ENCODE data around the gene SLC12A9.
A peak's percentile ranks its signal among the peaks of the same experiment; 100 is the strongest.
"Not testable (repeated sequence)": the region's sequence is repeated elsewhere in the genome, so short reads cannot be mapped to it uniquely, and the experiment has no call there.

The SLC12A9 gene

DNA sequence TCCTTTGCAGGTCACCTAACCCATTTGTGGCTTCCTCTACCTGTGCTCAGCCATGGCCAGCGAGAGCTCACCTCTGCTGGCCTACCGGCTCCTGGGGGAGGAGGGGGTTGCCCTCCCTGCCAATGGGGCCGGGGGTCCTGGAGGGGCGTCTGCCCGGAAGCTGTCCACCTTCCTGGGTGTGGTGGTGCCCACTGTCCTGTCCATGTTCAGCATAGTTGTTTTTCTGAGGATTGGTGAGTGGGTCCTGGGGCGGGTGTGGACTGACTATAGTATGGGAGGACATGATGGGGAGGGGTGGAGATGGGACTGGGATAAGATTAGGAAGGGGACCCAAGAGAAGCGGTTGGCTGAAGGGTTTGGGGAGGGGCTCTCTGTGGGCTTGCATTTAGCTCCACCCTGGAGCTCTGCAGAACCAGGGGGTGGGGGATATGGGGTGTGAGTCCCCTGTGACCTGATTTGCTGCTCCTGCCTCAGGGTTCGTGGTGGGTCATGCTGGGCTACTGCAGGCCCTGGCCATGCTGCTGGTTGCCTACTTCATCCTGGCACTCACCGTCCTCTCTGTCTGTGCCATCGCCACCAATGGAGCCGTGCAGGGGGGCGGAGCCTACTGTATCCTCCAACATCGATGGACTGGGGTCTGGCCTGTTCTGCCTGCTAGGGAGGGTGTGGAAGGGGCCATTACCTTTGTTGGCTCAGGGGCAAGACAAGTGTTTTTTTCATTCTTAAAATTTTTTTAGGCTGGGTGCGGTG is 1.8 kb downstream of the SLC12A9 start:
- DNase-seq: no peak
- in situ Hi-C loops (cut with HindIII; ENCODE audit: low pct_ligation_motif_present, low pct_unique_long_range_greater_than_20kb, low sequenced_read_pairs): no loop called here

DNA sequence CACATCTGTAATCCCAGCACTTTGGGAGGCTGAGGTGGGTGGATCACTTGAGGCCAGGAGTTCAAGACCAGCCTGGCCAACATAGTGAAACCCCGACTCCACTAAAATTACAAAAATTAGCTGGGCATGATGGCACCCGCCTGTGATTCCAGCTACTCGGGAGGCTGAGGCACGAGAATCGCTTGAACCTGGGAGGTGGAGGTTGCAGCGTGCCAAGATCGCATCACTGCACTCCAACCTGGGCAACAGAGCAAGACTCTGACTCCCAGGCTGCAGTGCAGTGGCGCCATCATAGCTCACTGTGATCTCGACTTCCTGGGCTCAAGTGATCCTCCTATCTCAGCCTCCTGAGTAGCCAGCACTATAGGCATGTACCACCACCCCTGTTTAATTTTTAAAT is 2.4 kb downstream of the SLC12A9 start:
- in situ Hi-C loops (cut with HindIII; ENCODE audit: low pct_ligation_motif_present, low pct_unique_long_range_greater_than_20kb, low sequenced_read_pairs): not testable (repeated sequence)

DNA sequence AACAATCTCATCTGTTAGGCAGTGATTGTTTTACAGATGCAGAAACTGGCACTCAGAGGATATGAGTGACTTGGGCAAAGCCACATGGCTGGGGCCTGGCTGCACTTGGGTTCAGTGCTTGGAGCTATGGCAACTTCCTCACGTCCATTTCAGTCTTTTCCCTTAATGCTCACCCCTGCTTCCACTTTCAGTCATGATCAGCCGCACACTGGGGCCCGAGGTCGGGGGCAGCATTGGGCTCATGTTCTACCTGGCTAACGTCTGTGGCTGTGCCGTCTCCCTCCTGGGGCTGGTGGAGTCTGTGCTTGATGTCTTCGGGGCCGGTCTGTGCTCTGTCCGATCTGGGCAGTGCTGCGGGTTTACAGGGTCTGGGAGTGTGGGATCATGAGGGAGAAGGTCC is 3.0 kb downstream of the SLC12A9 start:
- no peak for DNase-seq
- in situ Hi-C loops (cut with HindIII; ENCODE audit: low pct_ligation_motif_present, low pct_unique_long_range_greater_than_20kb, low sequenced_read_pairs): no loop called here

More for the DNA sequence above, 2.4 kb downstream of the SLC12A9 start:
- not testable (repeated sequence) for DNase-seq

DNA sequence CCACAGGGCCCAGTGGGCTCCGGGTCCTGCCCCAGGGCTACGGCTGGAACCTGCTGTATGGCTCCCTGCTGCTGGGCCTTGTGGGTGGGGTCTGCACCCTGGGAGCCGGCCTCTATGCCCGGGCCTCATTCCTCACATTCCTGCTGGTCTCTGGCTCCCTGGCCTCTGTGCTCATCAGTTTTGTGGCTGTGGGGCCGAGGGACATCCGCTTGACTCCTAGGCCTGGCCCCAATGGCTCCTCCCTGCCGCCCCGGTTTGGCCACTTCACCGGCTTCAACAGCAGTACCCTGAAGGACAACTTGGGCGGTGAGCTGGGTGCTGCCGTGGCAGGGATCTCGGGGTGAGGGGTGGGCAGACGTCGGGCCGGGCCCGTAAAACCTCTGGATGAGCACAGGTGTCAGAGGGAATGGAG is 4.4 kb downstream of the SLC12A9 start:
- no peak for DNase-seq
- in situ Hi-C loops (cut with HindIII; ENCODE audit: low pct_ligation_motif_present, low pct_unique_long_range_greater_than_20kb, low sequenced_read_pairs): no loop called here

DNA sequence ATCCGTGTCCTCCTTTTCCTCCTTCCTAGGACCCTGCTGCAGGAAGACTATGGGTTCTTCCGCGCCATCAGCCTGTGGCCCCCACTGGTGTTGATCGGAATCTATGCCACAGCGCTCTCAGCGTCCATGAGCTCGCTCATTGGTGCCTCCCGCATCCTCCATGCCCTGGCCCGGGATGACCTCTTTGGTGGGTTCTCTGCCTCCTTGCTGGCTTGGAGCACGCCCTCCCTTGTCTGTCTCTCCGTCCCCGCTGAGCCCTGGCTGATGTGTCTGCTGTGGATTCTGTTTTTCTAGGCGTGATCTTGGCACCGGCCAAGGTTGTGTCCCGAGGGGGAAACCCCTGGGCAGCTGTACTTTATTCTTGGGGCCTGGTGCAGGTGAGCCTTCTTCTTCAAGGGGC is 7.3 kb downstream of the SLC12A9 start:
- in situ Hi-C loops (cut with HindIII; ENCODE audit: low pct_ligation_motif_present, low pct_unique_long_range_greater_than_20kb, low sequenced_read_pairs): no loop called here
- DNase-seq: no peak

DNA sequence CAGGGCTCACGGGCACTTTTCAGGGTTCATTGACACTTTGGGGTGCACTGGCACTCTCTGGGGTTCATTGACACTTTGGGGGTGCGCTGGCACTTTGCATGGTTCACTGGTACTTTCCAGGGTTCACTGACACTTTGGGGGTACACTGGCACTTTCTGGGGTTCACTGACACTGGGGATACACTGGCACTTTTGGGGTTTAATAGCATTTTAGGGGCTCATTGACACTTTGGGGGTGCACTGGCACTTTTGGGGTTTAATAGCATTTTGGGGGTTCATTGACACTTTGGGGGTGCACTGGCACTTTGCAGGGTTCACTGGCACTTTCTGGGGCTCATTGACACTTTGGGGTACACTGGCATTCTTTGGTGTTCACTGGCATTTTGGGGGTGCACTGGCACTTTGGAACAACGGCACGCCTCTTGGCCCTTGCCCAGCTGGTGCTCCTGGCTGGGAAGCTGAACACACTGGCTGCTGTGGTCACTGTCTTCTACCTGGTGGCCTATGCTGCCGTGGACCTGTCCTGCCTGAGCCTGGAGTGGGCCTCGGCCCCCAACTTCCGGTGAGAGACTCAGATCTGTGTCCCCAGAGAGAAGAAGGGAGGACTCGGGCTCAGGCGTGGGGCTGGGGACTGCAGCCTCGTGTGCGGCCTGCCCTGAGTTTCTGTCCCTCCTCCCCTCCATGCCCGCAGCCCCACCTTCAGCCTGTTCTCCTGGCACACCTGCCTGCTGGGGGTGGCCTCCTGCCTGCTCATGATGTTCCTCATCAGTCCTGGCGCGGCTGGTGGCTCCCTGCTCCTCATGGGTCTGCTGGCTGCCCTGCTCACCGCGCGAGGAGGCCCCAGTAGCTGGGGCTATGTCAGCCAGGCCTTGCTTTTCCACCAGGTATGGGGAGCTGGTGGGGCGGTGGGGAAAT is 8.4 kb downstream of the SLC12A9 start:
- in situ Hi-C loops (cut with HindIII; ENCODE audit: low pct_ligation_motif_present, low pct_unique_long_range_greater_than_20kb, low sequenced_read_pairs): no loop called here

DNA sequence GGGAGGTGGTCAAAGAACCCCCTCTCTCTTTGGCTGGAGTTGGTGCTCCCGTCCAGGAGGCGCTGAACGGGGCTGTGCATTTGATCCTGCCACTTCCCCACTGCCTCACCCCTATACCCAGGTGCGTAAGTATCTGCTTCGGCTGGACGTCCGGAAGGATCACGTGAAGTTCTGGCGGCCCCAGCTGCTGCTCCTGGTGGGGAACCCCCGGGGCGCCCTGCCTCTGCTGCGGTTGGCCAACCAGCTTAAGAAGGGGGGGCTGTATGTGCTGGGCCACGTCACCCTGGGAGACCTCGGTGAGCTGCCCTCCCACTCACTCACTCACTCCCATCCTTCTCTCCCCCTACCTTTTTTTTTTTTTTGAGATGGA is 9.1 kb downstream of the SLC12A9 start:
- DNase-seq: no peak
- in situ Hi-C loops (cut with HindIII; ENCODE audit: low pct_ligation_motif_present, low pct_unique_long_range_greater_than_20kb, low sequenced_read_pairs): no loop called here

More for the DNA sequence above, 8.4 kb downstream of the SLC12A9 start:
- DNase-seq: no peak

DNA sequence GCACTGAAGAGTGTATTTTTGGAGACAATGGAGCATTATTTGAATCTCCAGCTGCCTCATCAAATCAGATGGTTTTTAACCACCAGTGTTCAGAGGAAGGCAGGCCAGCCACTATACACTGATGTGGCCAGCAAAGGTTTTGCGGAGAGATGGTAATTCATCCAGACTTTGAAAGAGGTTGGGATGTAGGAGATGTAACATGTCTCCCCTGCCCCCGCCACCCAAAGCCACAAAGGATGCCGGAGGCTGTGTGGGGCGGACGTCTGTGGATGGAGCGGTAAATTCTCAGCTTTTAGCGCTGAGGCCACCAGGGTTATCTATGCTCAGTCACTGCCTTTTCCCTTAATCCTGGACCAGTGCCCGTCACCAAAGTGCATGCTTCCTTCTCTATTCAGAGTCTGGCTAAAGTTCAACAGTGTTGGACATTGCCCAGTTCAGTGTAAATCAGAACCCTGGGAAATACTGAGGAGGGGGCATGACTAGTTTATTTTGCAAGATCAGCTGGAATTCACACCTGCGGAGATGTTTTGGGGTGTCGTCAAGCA is 11.0 kb downstream of the SLC12A9 start:
- in situ Hi-C loops (cut with HindIII; ENCODE audit: low pct_ligation_motif_present, low pct_unique_long_range_greater_than_20kb, low sequenced_read_pairs): no loop called here
- DNase-seq: no peak

DNA sequence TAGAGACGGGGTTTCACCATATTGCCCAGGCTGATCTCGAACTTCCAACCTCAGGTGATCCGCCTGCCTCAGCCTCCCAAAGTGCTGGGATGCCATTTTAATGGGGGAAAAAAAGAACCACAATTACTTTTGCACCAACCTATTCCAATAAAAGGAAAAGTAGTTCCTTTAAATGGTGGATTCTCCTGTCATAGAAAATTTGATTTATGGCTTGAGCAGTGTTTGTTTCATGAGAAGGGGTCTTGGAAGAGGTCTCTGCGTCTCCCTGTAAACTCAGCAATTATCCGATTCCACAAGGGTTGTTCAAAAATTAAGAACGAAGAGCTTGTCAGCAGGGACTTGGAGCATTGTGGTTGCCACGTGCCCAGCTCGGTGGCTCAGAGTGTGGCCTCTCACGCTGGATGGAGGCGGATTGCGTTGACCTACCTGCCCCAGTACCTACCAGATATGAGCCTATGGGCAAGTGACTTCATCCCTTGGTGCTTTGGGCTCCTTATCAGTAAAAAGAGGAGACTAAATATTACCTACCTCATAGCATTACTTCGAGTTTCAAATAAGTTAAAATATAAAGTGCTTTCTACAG is 11.8 kb downstream of the SLC12A9 start:
- no peak for DNase-seq
- in situ Hi-C loops (cut with HindIII; ENCODE audit: low pct_ligation_motif_present, low pct_unique_long_range_greater_than_20kb, low sequenced_read_pairs): no loop called here

DNA sequence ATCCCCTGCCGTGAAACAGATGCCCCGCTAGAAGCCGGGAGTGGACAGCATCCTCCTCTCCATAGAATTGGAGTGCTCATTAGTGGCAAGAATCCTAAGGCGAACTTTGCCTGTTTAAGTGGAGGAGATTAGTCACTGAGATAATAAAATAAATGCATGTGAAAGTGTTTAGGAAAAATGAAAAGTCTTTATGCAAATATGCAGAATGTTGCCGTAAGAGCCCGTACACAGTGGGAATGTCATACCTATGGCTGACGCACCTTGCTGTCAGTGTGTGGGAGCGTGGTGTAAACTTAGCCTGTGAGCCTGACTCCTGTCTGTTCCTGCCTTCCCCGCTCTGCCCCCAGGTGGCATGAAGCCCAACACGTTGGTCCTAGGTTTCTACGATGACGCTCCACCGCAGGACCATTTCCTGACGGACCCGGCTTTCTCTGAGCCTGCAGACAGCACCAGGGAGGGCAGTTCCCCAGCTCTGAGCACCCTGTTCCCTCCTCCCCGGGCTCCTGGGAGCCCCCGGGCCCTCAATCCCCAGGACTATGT is 12.9 kb downstream of the SLC12A9 start:
- no peak for DNase-seq
- in situ Hi-C loops (cut with HindIII; ENCODE audit: low pct_ligation_motif_present, low pct_unique_long_range_greater_than_20kb, low sequenced_read_pairs): no loop called here

DNA sequence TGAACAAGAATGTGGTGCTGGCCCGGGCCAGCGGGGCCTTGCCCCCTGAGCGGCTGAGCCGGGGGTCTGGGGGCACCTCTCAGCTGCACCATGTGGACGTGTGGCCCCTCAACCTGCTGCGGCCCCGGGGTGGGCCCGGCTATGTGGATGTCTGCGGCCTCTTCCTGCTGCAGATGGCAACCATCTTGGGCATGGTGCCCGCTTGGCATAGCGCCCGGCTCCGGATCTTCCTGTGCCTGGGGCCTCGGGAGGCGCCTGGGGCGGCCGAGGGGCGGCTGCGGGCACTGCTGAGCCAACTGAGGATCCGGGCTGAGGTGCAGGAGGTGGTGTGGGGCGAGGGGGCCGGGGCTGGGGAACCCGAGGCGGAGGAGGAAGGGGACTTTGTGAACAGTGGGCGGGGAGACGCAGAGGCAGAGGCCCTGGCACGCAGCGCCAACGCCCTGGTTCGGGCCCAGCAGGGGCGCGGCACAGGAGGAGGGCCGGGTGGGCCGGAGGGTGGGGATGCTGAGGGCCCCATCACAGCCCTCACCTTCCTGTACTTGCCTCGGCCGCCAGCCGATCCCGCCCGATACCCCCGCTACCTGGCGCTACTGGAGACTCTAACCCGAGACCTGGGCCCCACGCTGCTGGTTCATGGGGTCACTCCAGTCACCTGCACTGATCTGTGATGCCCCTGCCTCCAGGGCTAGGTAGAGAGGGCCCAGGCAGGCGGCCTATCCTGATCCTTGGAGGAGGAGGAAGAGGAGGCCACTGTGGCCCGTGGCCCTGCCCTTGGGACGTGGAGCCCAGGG is 13.6 kb downstream of the SLC12A9 start:
- in situ Hi-C loops (cut with HindIII; ENCODE audit: low pct_ligation_motif_present, low pct_unique_long_range_greater_than_20kb, low sequenced_read_pairs): no loop called here
- no peak for DNase-seq

DNA sequence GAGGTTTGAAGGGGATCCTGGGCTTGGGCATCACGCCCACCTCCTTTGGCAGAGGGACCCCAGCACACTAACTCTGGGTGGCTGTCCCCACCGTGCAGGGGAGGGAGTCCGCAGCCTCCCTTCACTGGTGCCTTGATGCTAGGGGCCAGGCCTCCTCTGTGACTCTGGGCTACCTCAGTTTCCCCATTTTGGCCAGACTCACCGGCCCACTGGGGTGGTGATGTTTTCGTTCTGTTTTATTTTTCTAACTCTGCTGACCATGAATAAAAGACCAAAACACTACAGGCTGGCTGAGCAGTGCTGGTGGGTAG is 14.2 kb downstream of the SLC12A9 start:
- no peak for DNase-seq
- in situ Hi-C loops (cut with HindIII; ENCODE audit: low pct_ligation_motif_present, low pct_unique_long_range_greater_than_20kb, low sequenced_read_pairs): no loop called here

DNA sequence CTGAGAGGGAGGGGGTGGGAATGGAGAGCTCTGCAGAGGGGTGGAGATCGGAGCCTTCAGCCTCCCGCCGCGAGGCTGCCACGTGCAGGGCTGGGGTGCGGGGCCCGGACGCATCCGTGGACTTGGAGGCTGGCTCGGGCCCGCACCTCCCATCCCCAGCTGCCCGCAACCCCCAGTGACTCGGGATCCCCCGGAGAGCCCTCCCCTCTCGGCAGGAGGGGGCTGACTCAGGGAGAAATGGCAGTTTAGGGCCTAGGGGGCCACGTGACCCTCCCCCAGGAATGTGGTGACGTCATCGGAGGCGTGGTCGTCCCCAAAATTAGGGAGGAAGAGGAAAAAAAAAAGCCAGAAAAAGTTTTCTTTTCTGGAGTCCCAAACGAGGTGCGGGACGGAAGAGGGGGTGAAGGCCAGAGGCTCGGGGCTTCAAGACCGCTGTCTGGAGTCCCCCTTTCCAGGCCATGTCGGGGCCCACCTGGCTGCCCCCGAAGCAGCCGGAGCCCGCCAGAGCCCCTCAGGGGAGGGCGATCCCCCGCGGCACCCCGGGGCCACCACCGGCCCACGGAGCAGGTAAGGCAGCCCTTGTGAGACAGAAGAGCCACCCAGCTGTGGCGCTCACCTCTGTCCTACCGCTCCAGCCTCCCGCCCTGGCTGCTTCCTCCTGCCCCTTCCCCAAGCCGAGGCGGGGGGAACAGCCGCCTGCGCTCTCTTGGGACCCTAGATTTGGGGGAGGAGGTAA is 14.7 kb downstream of the SLC12A9 start, which contains the start of gene TRIP6:
TSS of gene TRIP6 (plus strand) at position 348 of the 736 bp plus-strand sequence. CDS start at position 459, 111 bp downstream.
- DNase-seq: peak; percentile 96

DNA sequence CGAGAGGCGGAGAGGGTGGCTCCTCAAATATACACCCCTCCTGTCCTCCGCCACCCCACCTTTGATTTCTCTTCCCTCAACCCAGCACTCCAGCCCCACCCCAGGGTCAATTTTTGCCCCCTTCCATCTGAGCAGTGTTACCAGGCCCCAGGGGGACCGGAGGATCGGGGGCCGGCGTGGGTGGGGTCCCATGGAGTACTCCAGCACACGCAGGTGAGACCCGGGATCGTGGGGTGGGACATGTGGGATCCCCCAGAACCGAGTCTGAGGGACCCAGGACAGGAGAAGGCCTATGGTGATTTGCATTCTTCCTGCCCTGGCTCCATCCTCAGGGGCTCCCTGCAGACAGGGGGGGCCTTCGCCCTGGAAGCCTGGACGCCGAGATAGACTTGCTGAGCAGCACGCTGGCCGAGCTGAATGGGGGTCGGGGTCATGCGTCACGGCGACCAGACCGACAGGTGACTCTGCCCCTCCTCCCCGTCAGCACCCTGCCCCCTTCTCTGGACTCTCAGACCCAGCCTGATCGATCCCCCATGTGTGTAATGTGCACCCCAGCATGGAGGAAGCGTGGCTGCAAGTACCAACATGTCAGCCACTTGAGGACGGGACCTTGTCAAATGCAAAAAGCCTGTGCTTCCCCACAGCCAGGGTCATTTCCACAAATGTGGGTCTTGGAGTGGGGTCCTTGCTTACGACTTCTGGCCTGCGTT is 15.4 kb downstream of the SLC12A9 start:
- in situ Hi-C loops (cut with HindIII; ENCODE audit: low pct_ligation_motif_present, low pct_unique_long_range_greater_than_20kb, low sequenced_read_pairs): no loop called here
- no peak for DNase-seq

More for the DNA sequence above, 14.7 kb downstream of the SLC12A9 start, which contains the start of gene TRIP6:
- in situ Hi-C loops (cut with HindIII; ENCODE audit: low pct_ligation_motif_present, low pct_unique_long_range_greater_than_20kb, low sequenced_read_pairs): no loop called here

DNA sequence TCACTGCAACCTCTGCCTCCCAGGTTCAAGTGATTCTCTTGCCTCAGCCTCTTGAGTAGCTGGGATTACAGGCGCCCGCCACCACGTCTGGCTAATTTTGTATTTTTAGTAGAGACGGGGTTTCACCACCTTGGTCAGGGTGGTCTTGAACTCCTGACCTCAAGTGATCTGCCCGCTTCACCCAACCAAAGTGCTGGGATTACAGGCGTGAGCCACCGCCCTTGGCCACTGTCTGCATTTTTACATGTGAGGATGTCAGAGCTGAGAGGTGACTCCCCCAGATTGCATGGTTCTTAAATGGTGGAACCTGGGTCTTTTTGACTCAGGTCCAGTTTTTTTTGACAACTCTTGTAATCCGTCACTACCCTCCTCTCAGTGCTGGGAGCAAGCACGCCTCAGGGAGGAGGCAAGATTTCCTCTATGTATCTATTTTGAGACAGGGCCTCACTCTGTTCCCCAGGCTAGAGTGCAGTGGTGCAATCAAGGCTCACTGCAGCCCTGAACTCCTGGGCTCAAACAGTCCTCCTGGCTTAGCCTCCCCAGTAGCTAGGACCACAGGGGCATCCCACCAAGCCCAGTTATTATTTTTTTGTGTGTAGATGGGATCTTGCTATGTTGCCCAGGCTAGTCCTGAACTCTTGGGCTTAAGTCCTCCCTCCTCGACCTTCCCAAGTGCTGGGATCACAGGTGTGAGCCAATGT is 21.2 kb downstream of the SLC12A9 start:
- no peak for DNase-seq
- in situ Hi-C loops (cut with HindIII; ENCODE audit: low pct_ligation_motif_present, low pct_unique_long_range_greater_than_20kb, low sequenced_read_pairs): no loop called here

DNA sequence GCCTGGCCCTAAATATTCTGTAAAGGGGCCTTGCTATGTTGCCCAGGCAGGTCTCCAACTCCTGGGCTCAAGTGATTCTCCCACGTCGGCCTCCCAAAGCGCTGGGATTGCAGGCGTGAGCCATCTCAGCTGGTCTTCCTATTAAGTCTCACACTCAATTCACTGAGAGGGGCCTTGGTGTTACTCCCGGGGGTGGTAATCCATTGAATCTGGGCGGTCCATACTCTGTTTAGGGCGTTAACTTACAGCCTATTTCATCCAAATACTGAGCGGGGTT is 21.7 kb downstream of the SLC12A9 start:
- in situ Hi-C loops (cut with HindIII; ENCODE audit: low pct_ligation_motif_present, low pct_unique_long_range_greater_than_20kb, low sequenced_read_pairs): no loop called here
- no peak for DNase-seq
